OCI-LY7 (cell line): ENCODE data around the gene HDAC4.

ENCODE experiments used
- EZH2phosphoT487 ChIP-seq: fragments of 200-600 bp; sonication (generic); IDR thresholded peaks from 2 replicates; pipeline ENCODE4 v1.6.1; 2018; ENCODE audit warnings: low read depth, borderline replicate concordance, mild to moderate bottlenecking, mixed run types, antibody characterized with exemption, low read length, moderate library complexity, mixed read lengths
- TF ChIP-seq, protein P1 (sequence below): fragments of 200-600 bp; sonication (generic); conservative IDR thresholded peaks from 2 replicates; pipeline ENCODE4 v1.5.1; 2014; ENCODE audit warnings: mild to moderate bottlenecking, antibody characterized with exemption, low read length, moderate library complexity, mixed read lengths

DNA sequence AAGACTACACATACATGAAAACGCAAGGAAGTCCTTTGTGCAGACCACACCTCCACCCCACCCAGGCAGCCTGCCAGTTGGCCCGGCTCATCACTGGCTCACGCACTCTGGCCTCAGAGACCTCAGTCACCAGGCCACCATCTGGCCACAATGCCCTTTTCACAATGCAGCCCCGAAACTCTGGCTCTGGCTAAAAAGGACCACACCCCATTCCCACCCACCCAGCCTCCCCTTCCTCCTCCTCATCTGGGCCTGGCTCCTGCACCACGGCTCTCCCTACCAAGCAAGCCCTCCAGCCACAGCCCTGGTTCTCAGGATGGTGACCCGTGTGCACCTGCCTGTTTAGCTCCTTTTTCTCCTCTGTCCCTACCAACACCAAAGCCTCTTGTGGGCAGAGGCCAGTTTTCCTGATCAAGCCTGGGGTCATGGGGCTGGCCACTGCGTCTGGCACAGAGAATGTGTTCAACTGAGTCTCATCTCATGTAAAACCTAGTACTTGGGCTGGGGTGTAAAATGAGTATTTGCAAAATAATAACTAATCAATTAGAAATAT lies 7.4 kb downstream of the HDAC4 start:
- TF ChIP-seq, protein P1, sequence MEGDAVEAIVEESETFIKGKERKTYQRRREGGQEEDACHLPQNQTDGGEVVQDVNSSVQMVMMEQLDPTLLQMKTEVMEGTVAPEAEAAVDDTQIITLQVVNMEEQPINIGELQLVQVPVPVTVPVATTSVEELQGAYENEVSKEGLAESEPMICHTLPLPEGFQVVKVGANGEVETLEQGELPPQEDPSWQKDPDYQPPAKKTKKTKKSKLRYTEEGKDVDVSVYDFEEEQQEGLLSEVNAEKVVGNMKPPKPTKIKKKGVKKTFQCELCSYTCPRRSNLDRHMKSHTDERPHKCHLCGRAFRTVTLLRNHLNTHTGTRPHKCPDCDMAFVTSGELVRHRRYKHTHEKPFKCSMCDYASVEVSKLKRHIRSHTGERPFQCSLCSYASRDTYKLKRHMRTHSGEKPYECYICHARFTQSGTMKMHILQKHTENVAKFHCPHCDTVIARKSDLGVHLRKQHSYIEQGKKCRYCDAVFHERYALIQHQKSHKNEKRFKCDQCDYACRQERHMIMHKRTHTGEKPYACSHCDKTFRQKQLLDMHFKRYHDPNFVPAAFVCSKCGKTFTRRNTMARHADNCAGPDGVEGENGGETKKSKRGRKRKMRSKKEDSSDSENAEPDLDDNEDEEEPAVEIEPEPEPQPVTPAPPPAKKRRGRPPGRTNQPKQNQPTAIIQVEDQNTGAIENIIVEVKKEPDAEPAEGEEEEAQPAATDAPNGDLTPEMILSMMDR = no peak
- TF ChIP-seq EZH2phosphoT487 = no peak
